Thyroid gland (tissue), 4 donors: ENCODE measurements around the gene C11orf21.

Experiments
- CTCF ChIP-seq, 6 experiments: fragments of 200-600 bp in 3 of 6; fragments of 450-650 bp in 3 of 6; sonication (generic) in 3 of 6; IDR thresholded peaks; one replicate each; pipeline ENCODE4 v1.5.1; 2016 to 2019; ENCODE audit warnings: antibody characterized with exemption in 6 of 6, mild to moderate bottlenecking in 2 of 6, inconsistent platforms in 1 of 6, moderate library complexity in 1 of 6
- POLR2A ChIP-seq, 2 donors: fragments of 450-650 bp; IDR thresholded peaks; one replicate each; pipeline ENCODE4 v1.6.1; 2017; ENCODE audit warnings: antibody characterized with exemption in 2 of 2, mild to moderate bottlenecking in 2 of 2, moderate library complexity in 1 of 2

GRCh38 chr11:2296913-2297622, 4.7 kb downstream of the C11orf21 start:
- TF ChIP-seq CTCF (IDR thresholded peaks at IDR 0.05) (no peak), POLR2A (IDR thresholded peaks at IDR 0.05) (no peak)
